Posterior vena cava (tissue), 2 donors: ENCODE results near the gene TUBA3E. TPM values are rescaled to one million over a fixed set of nuclear protein-coding genes. Genes with fewer than 3 reads are reported as not detected.
"Not testable (repeated sequence)": the region's sequence is repeated elsewhere in the genome, so short reads cannot be mapped to it uniquely, and the experiment has no call there.

Experiments
- DNase-seq: peaks from one replicate; pipeline ENCODE4 v3.0.0-alpha.2; 2020; ENCODE audit warnings: low spot score
- intact Hi-C, 2 donors: fragments of 100-400 bp; cut with DNase I; formaldehyde crosslinking; loops; one replicate each; pipeline versions ENCODE4 v1.14.1 to v1.14.2; 2022 to 2023
- total RNA-seq, 2 donors: library from RNA; stranded (reverse); fragmentation: NEBNext Ultra II Directional; extraction: Animal tissue kit (Norgen Biotek cat#: 25700); gene quantifications; one replicate each; pipeline ENCODE4 v1.2.1, GENCODE V29; 2021
- donor health status: DM: yes; HTN: yes; CAD: no.
- donor health status: DM: yes; HTN: yes; CAD: no.

Gene TUBA3E
- total RNA-seq, 2 donors from 2014 or later = not detected

- intact Hi-C loops = not testable (repeated sequence)
- DNase-seq = peak; percentile 60
Measured at GRCh38 chr2:130153721-130154422, 44.4 kb downstream of the TUBA3E start.

GRCh38 chr2:130152816-130153595 lies 45.2 kb downstream of the TUBA3E start:
- DNase-seq = peak; percentile 64
- intact Hi-C loops = no loop called here

GRCh38 chr2:130152136-130152815 lies 46.0 kb downstream of the TUBA3E start:
- intact Hi-C loops = not testable (repeated sequence)
- peak; percentile 71 for DNase-seq

- intact Hi-C loops = not testable (repeated sequence)
- DNase-seq = peak; percentile 40
Measured at GRCh38 chr2:130151145-130151512, 47.1 kb downstream of the TUBA3E start.

- intact Hi-C loops = no loop called here
- peak; percentile 51 for DNase-seq
Measured at GRCh38 chr2:130150181-130151144, 47.8 kb downstream of the TUBA3E start.

- DNase-seq = peak; percentile 5
- intact Hi-C loops = not testable (repeated sequence)
Measured at GRCh38 chr2:130148515-130148914, 49.7 kb downstream of the TUBA3E start.

GRCh38 chr2:130145006-130145414 lies 53.2 kb downstream of the TUBA3E start, which contains the start of gene CCDC74B:
TSS of gene CCDC74B (minus strand) at chr2:130145112. CDS start at chr2:130144996, 116 bp downstream.
- intact Hi-C loops = not testable (repeated sequence)

GRCh38 chr2:130143266-130144039 lies 54.8 kb downstream of the TUBA3E start:
- peak; percentile 48 for DNase-seq
- intact Hi-C loops = not testable (repeated sequence)

More at GRCh38 chr2:130145006-130145414, 53.2 kb downstream of the TUBA3E start, which contains the start of gene CCDC74B:
- DNase-seq = peak; percentile 76

GRCh38 chr2:130142396-130143265 lies 55.6 kb downstream of the TUBA3E start:
- DNase-seq = peak; percentile 47
- intact Hi-C loops = not testable (repeated sequence)

Other genes starting within 250 kb of the TUBA3E start
- gene RAB6C, start 218.8 kb downstream of the TUBA3E start, total RNA-seq = not detected
- not detected for gene POTEF, start 69.2 kb downstream of the TUBA3E start, total RNA-seq
- 1 to 10 TPM; 1.4 to 1.5 TPM for gene CCDC74B, start 53.3 kb downstream of the TUBA3E start, total RNA-seq
- gene SMPD4, start 16.8 kb downstream of the TUBA3E start, total RNA-seq = 10 to 100 TPM; 26.5 to 29.7 TPM
- gene MZT2B, start 16.2 kb downstream of the TUBA3E start, total RNA-seq = 100 to 1,000 TPM; 183 to 200 TPM
- 10 to 100 TPM; 48.7 to 60.5 TPM for gene IMP4, start 144.5 kb upstream of the TUBA3E start, total RNA-seq
- gene PTPN18, start 157.6 kb upstream of the TUBA3E start, total RNA-seq = 10 to 100 TPM; 33.6 to 58.7 TPM